Right lobe of liver (tissue), 6 donors: Measurements from ENCODE around the gene AGPAT2. TPM values are rescaled to one million over a fixed set of nuclear protein-coding genes. Genes with fewer than 3 reads are reported as not detected.

Experiments
- ATAC-seq, 4 donors: fragments of 200-7000 bp; cut with Tn5 transposase; one replicate each; pipeline ENCODE4 v1.9.1; 2020; ENCODE audit warnings: mild to moderate bottlenecking in 4 of 4, moderate library complexity in 4 of 4
- DNase-seq, 3 donors: peaks; one replicate each; pipeline ENCODE4 v3.0.0-alpha.2; 2020
- H3K27ac ChIP-seq, 3 donors: fragments of 200-600 bp; one replicate each; pipeline ENCODE4 v1.8.0; 2022
- H3K27me3 ChIP-seq, 2 donors: fragments of 200-600 bp; one replicate each; pipeline ENCODE4 v1.8.0; 2022
- H3K36me3 ChIP-seq, 4 donors: fragments of 200-600 bp; sonication (generic) in 1 of 4; one replicate each; pipeline versions ENCODE4 v1.5.1 to v1.8.0; 2017 to 2022; ENCODE audit warnings: control low read depth in 1 of 4
- H3K4me1 ChIP-seq, 4 donors: fragments of 200-600 bp; sonication (generic) in 1 of 4; one replicate each; pipeline versions ENCODE4 v1.5.1 to v1.8.0; 2017 to 2022; ENCODE audit warnings: control low read depth in 1 of 4
- H3K4me3 ChIP-seq, 3 donors: fragments of 200-600 bp; one replicate each; pipeline ENCODE4 v1.8.0; 2022
- H3K9me3 ChIP-seq, 4 donors: fragments of 200-600 bp; sonication (generic) in 1 of 4; one replicate each; pipeline versions ENCODE4 v1.5.1 to v1.8.0; 2017 to 2022; ENCODE audit warnings: control low read depth in 1 of 4
- CTCF ChIP-seq, 4 donors: fragments of 200-600 bp in 3 of 4; fragments of 450-650 bp in 1 of 4; IDR thresholded peaks; one replicate each; pipeline versions ENCODE4 v1.5.1 to v1.8.0; 2016 to 2022; ENCODE audit warnings: antibody characterized with exemption in 4 of 4, mild to moderate bottlenecking in 2 of 4
- POLR2A ChIP-seq: fragments of 450-650 bp; IDR thresholded peaks from one replicate; pipeline ENCODE4 v1.6.1; 2017; ENCODE audit warnings: antibody characterized with exemption, mild to moderate bottlenecking
- WGBS: methylation state at CpG from one replicate; pipeline ENCODE4 v1.1.6; 2018; ENCODE audit warnings: low coverage, low lambda C conversion rate; ENCODE audit not compliant: insufficient coverage; ENCODE audit errors: missing lambda C conversion rate; 5-methylcytosine and 5-hydroxymethylcytosine counted together
- intact Hi-C, 2 donors: fragments of 100-400 bp; cut with DNase I; formaldehyde crosslinking; loops; one replicate each; pipeline versions ENCODE4 v1.11.2 to v1.14.1; 2022
- total RNA-seq, 6 experiments: library from RNA; depleted of rRNA in 2 of 6; stranded (reverse); fragments of >200 nt in 2 of 6; fragmentation: NEBNext Ultra II Directional in 3 of 6; extraction: Animal tissue kit (Norgen Biotek cat#: 25700) in 3 of 6; gene quantifications; one replicate each; pipeline versions ENCODE4 v1.1.0 to v1.2.4, GENCODE V29; 2016 to 2023
- donor health status: DM: no; HTN: yes; CAD: no.
- donor health status: DM: no; HTN: no; CAD: no.
- donor health status: DM: no; HTN: no; CAD: no.
- donor health status: DM: no; HTN: yes; CAD: no.
- donor health status: DM: no; HTN: yes; CAD: no.

AGPAT2 gene
- total RNA-seq, 6 experiments from 2014 or later, result 117 to 379 (median 184) TPM

- no peak for TF ChIP-seq POLR2A
- no peak for TF ChIP-seq CTCF (IDR thresholded peaks at IDR 0.05)
- Histone ChIP-seq H3K4me3 (no peak overlapping the region), H3K4me1 (peaks cover 0 to 3% (median under 1%) of the 10 kb centered on the region in 4 donors), H3K27me3 (no peaks in the 10 kb centered on the region), H3K9me3 (no peaks in the 10 kb centered on the region), H3K27ac (no peak overlapping the region), H3K36me3 (no peaks in the 10 kb centered on the region)
- intact Hi-C loops, result no loop called here
- WGBS, result 78% methylated on average over 5 of the region's 8 CpGs
- DNase-seq (no peak), ATAC-seq (no peak)
Measured at GRCh38 chr9:136650021-136650420, 37.2 kb downstream of the AGPAT2 start.

- H3K4me1 ChIP-seq, result peaks cover 0 to 11% (median 4%) of the 10 kb centered on the region in 4 donors
- peak; percentile 77 to 85 (median 78) for DNase-seq
- no peak overlapping the region for H3K4me3 ChIP-seq
- peak; percentile 3 to 32 (median 17) for ATAC-seq
- WGBS, result 42% methylated on average over 14 of the region's 16 CpGs
- no peaks in the 10 kb centered on the region for H3K27me3 ChIP-seq
- intact Hi-C loops, result loop anchor here in 1 of 2 donors (10.0 kb wide), 1 partner anchor 304 kb away; no protein-coding TSS in a partner anchor
- no peaks in the 10 kb centered on the region for H3K9me3 ChIP-seq
- H3K36me3 ChIP-seq, result no peaks in the 10 kb centered on the region
- peak overlapping the region in 1 of 3 donors; percentile 87 for H3K27ac ChIP-seq
- TF ChIP-seq POLR2A (peak; percentile 19), CTCF (IDR thresholded peaks at IDR 0.05) (no peak)
Measured at GRCh38 chr9:136648751-136649150, 38.5 kb downstream of the AGPAT2 start.

- ATAC-seq (no peak), DNase-seq (peak in 1 of 3 donors; percentile 30)
- intact Hi-C loops, result loop anchor here in 1 of 2 donors (10.0 kb wide), 1 partner anchor 302 kb away; no protein-coding TSS in a partner anchor
- H3K36me3 ChIP-seq, result no peaks in the 10 kb centered on the region
- no peaks in the 10 kb centered on the region for H3K9me3 ChIP-seq
- WGBS, result 90% methylated on average over 3 of the region's 29 CpGs
- H3K27me3 ChIP-seq, result no peaks in the 10 kb centered on the region
- H3K27ac ChIP-seq, result peak overlapping the region; percentile 40 to 87 (median 64)
- peaks cover 0 to 11% (median 4%) of the 10 kb centered on the region in 4 donors for H3K4me1 ChIP-seq
- H3K4me3 ChIP-seq, result peak overlapping the region in 1 of 3 donors; percentile 13
- no peak for TF ChIP-seq CTCF (IDR thresholded peaks at IDR 0.05)
- TF ChIP-seq POLR2A, result no peak
Measured at GRCh38 chr9:136646827-136647711, 40.2 kb downstream of the AGPAT2 start.

- Histone ChIP-seq H3K9me3 (no peaks in the 10 kb centered on the region), H3K4me3 (peak overlapping the region in 1 of 3 donors; percentile 13), H3K27ac (peak overlapping the region; percentile 40 to 87 (median 64)), H3K4me1 (peaks cover 0 to 11% (median 4%) of the 10 kb centered on the region in 4 donors), H3K36me3 (no peaks in the 10 kb centered on the region), H3K27me3 (no peaks in the 10 kb centered on the region)
- intact Hi-C loops, result loop anchor here in 1 of 2 donors (10.0 kb wide), 1 partner anchor 301 kb away; no protein-coding TSS in a partner anchor
- WGBS, result 56% methylated on average over 11 of the region's 40 CpGs
- TF ChIP-seq POLR2A, result no peak
- TF ChIP-seq CTCF (IDR thresholded peaks at IDR 0.05), result no peak
- DNase-seq (peak; percentile 76 to 87 (median 82)), ATAC-seq (peak; percentile 31 to 47 (median 44))
Measured at GRCh38 chr9:136645903-136646754, 41.1 kb downstream of the AGPAT2 start.
